Chondrocyte (in vitro differentiated cells): ENCODE results near the gene NEUROD2. TPM values are rescaled to one million over a fixed set of nuclear protein-coding genes. Genes with fewer than 3 reads are reported as not detected.
"Not testable (repeated sequence)": the region's sequence is repeated elsewhere in the genome, so short reads cannot be mapped to it uniquely, and the experiment has no call there.

Experiments
- DNase-seq: peaks from one replicate; pipeline ENCODE4 v3.0.0; 2021; ENCODE audit warnings: mixed read lengths, low spot score
- H3K27ac Mint-ChIP-seq: one replicate; pipeline ENCODE4 v1.8.0; 2021; ENCODE audit warnings: mild to moderate bottlenecking, moderate library complexity, mixed read lengths; ENCODE audit not compliant: unreplicated experiment
- H3K27me3 Mint-ChIP-seq: 2 replicates; pipeline ENCODE4 v1.8.0; 2021; ENCODE audit warnings: low read depth, mixed read lengths
- H3K36me3 Mint-ChIP-seq: 2 replicates; pipeline ENCODE4 v1.8.0; 2021; ENCODE audit warnings: low read depth, mixed read lengths
- H3K4me1 Mint-ChIP-seq: 2 replicates; pipeline ENCODE4 v1.8.0; 2021; ENCODE audit warnings: low read depth, mild to moderate bottlenecking, mixed read lengths
- H3K4me3 Mint-ChIP-seq: one replicate; pipeline ENCODE4 v1.8.0; 2021; ENCODE audit warnings: mild to moderate bottlenecking, moderate library complexity, mixed read lengths; ENCODE audit not compliant: unreplicated experiment
- H3K9me3 Mint-ChIP-seq: 2 replicates; pipeline ENCODE4 v1.8.0; 2021; ENCODE audit warnings: low read depth, mixed read lengths
- total RNA-seq: library from RNA; stranded (reverse); gene quantifications from 3 replicates; pipeline ENCODE4 v1.2.1, GENCODE V29; 2021
- TF ChIP-seq, protein P1 (sequence below): fragments of 200-600 bp; sonication (generic); IDR thresholded peaks from 2 replicates; pipeline ENCODE4 v1.5.0; 2021; ENCODE audit warnings: antibody characterized with exemption, mild to moderate bottlenecking, moderate library complexity

NEUROD2 gene
- total RNA-seq, 1 donor from 2014 or later, result not detected

DNA sequence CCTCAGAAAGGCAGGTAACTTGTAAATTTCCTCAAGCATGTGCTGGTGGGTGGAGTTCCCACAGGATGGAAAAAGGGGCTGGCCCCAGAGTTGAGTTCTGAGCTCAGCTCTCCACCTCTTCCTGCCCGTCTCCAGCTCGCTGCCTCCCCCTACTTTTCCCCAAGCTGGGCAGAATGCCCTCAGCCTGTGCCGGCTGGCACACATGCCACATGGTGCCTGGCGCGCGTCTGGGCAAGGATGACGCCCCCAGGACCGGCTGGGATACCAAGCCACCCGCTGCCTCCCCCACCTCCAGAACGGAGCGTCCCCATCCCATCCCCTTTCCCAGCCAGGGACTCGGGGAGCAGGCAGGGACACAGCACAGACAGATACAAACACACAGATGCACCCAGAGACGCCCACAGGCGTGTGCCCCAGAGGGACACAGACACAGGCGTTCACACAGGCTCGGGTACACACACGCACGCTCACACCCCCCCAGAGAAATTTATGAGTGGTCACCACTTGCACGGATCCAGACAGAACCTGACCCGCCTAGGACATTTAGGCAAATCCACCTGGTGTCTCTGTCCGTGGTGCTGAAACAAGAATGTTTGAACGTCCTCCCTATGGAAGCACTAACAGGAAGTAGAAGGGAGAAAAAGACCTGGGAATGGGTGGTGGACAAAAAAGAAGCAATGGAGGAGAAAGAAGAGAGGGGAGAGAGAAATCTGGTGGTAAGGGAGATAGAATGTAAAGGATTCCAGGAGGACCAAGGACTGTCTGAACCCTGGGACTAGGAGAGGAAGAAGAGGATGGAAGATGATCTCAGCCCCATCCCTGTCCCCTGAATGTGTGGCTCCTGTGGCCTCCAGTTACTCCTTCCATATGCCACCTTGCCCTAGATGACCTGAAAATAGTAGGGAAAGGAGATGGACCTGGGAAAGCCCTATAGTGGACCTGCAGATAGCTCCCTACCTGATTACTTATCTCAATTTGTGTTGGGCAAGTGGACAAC lies 15.5 kb downstream of the NEUROD2 start:
- peaks cover 72% of the 10 kb centered on the region for H3K27me3 Mint-ChIP-seq
- H3K9me3 Mint-ChIP-seq, result no peaks in the 10 kb centered on the region
- peaks cover 3% of the 10 kb centered on the region for H3K4me1 Mint-ChIP-seq

DNA sequence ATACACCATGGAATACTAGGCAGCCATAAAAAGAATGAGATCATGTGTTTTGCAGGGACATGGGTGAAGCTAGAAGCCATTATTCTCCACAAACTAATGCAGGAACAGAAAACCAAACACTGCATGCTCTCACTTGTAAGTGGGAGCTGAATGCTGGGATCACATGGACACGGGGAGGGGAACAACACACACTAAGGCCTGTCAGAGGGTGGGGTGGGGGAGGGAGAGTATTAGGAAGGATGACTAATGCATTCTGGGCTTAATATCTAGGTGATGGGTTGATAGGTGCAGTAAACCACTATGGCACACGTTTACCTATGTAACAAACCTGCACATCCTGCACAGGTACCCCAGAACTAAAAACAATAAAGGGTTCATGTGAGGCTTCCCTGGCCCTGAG lies 17.5 kb downstream of the NEUROD2 start:
- not testable (repeated sequence) for H3K9me3 Mint-ChIP-seq, DNase-seq, H3K4me1 Mint-ChIP-seq, H3K27ac Mint-ChIP-seq, H3K36me3 Mint-ChIP-seq, H3K4me3 Mint-ChIP-seq
- H3K27me3 Mint-ChIP-seq, result peaks cover 58% of the 10 kb centered on the region

More for the DNA sequence above, 15.5 kb downstream of the NEUROD2 start:
- Mint-ChIP-seq H3K36me3 (peaks cover 6% of the 10 kb centered on the region), H3K4me3 (no peak overlapping the region), H3K27ac (no peak overlapping the region)
- TF ChIP-seq, protein P1, sequence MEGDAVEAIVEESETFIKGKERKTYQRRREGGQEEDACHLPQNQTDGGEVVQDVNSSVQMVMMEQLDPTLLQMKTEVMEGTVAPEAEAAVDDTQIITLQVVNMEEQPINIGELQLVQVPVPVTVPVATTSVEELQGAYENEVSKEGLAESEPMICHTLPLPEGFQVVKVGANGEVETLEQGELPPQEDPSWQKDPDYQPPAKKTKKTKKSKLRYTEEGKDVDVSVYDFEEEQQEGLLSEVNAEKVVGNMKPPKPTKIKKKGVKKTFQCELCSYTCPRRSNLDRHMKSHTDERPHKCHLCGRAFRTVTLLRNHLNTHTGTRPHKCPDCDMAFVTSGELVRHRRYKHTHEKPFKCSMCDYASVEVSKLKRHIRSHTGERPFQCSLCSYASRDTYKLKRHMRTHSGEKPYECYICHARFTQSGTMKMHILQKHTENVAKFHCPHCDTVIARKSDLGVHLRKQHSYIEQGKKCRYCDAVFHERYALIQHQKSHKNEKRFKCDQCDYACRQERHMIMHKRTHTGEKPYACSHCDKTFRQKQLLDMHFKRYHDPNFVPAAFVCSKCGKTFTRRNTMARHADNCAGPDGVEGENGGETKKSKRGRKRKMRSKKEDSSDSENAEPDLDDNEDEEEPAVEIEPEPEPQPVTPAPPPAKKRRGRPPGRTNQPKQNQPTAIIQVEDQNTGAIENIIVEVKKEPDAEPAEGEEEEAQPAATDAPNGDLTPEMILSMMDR, result no peak
- peak; percentile 76 for DNase-seq

DNA sequence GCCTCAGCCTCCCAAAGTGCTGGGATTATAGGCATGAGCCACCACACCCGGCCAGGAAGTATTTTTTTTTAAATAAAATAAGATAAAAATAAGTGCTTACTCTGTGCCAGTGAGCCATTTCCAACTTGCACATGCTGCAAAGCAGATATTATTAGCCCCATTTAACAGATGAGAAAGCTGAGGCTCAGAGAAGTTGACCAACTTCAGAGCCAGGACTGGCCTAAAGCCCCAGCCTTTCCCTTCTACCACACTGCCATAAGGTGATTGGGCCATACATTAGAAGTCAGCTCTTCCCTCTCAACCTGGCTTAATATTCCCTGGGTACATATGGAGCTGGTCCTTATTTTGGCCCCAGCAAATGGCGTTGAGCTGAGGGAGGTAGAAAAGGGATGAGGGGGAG lies 25.1 kb downstream of the NEUROD2 start:
- Mint-ChIP-seq H3K36me3 (peaks cover 4% of the 10 kb centered on the region), H3K27ac (no peak overlapping the region), H3K9me3 (no peaks in the 10 kb centered on the region), H3K4me1 (no peaks in the 10 kb centered on the region), H3K4me3 (no peak overlapping the region), H3K27me3 (peaks cover 38% of the 10 kb centered on the region)
- DNase-seq, result no peak
- TF ChIP-seq, protein P1, result no peak

DNA sequence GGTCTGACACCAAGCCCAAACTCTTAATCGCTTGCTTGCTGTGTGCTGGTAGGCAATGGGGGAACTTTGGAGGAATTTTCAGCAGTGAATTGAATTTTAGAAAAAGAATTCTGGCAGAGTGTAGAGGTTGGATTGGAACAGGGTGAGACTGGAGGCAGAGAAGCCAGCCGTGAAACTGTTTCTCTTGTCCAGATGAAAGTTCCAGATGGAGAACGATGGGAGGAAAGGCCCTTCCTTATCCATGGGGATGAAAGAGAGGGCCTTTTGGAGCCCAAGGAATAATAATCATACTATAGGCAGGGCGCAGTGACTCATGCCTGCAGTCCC lies 26.0 kb downstream of the NEUROD2 start:
- Mint-ChIP-seq H3K27ac (no peak overlapping the region), H3K4me1 (no peaks in the 10 kb centered on the region), H3K36me3 (peaks cover 2% of the 10 kb centered on the region), H3K9me3 (no peaks in the 10 kb centered on the region), H3K4me3 (no peak overlapping the region), H3K27me3 (peaks cover 35% of the 10 kb centered on the region)
- no peak for DNase-seq
- TF ChIP-seq, protein P1, result no peak

DNA sequence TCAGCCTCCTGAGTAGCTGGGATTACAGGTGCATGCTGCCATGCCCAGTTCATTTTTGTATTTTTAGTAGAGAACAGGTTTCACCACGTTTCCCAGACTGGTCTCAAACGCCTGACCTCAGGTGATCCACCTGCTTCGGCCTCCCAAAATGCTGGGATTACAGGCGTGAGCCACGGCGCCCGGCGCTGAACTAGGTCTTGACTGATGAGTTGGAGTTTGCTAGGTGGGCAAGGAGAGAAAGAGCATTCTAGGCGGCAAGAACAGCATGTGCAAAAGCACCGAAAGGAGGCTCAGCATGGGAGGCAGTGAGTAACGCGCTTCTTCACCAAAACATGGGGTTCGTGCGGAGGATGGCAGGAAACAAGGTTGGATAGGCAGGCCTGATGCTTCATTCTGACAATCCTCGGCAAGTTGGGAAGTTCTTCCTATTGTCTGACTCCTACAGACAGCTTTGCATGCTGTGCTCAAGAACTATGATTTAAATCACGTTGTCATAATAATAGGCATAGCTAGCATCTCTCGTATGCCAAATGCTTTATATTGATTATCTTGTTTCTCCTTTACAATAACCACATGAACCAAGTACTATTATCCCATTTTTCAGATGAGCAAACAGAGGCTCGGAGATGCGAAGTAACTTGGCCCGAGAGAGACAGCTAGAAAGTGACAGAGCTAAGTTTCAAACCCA lies 26.5 kb downstream of the NEUROD2 start:
- no peaks in the 10 kb centered on the region for H3K9me3 Mint-ChIP-seq
- no peak overlapping the region for H3K27ac Mint-ChIP-seq
- no peak overlapping the region for H3K4me3 Mint-ChIP-seq
- peaks cover 2% of the 10 kb centered on the region for H3K36me3 Mint-ChIP-seq
- TF ChIP-seq, protein P1, result no peak
- H3K4me1 Mint-ChIP-seq, result no peaks in the 10 kb centered on the region
- H3K27me3 Mint-ChIP-seq, result peaks cover 35% of the 10 kb centered on the region
- no peak for DNase-seq
